K562 (cell line): ENCODE data around the gene FNDC1. TPM values are rescaled to one million over a fixed set of nuclear protein-coding genes. Genes with fewer than 3 reads are reported as not detected.

Source experiments
- ATAC-seq: fragments of 200-7000 bp; cut with Tn5 transposase; 3 replicates; pipeline ENCODE4 v1.9.1; 2020; ENCODE audit warnings: moderate library complexity
- BruUV-seq: library from RNA; stranded (reverse); fragments of 400-500 nt; replicated peaks from 2 replicates; lab custom pipeline; 2021; lab: Mats Ljungman, UMichigan
- CTCF ChIA-PET: fragments of 300-600 bp; formaldehyde crosslinking; extraction: SDS; loops from one replicate; lab custom pipeline; 2021; ENCODE audit warnings: low intra/inter-chr PET ratio; lab: Yijun Ruan, JAX
- POLR2A ChIA-PET: fragments of 300-600, 350-650 bp; sonication (Branson Sonifier 250); formaldehyde crosslinking; extraction: SDS; loops from one replicate; lab custom pipeline; 2021; ENCODE audit warnings: antibody characterized with exemption, inconsistent platforms; lab: Yijun Ruan, JAX
- DNase-seq, 4 experiments: peaks; one replicate each; pipeline versions ENCODE4 v3.0.0 to v3.0.0-alpha.2; 2011 to 2018; ENCODE audit warnings: low spot score in 3 of 4, mixed read lengths in 3 of 4; ENCODE audit errors: extremely low read depth in 1 of 4
- FAIRE-seq: peaks from 2 replicates; lab custom pipeline; 2011; peaks lifted over from hg19 to GRCh38; lab: Jason Lieb, UNC
- H2AFZ ChIP-seq: 2 replicates; pipeline ENCODE4 v1.6.0; 2011; ENCODE audit warnings: low read depth, low read length, control low read depth, inconsistent platforms
- H3K27ac ChIP-seq: fragments of 200-600 bp; 3 replicates; pipeline ENCODE4 v1.8.0; 2011; ENCODE audit warnings: low read depth, mild to moderate bottlenecking, control low read depth, inconsistent platforms, low read length, moderate library complexity, mixed read lengths; ENCODE audit errors: extremely low read depth
- H3K27me3 ChIP-seq, 2 experiments: fragments of 300-600 bp in 1 of 2; 2 replicates in 1 of 2; 3 replicates in 1 of 2; pipeline versions ENCODE4 v1.6.0 to v1.8.0; 2011; ENCODE audit warnings: inconsistent platforms in 2 of 2, low read length in 2 of 2, mild to moderate bottlenecking in 1 of 2, mixed read lengths in 1 of 2, moderate library complexity in 1 of 2; ENCODE audit not compliant: control insufficient read depth in 2 of 2, insufficient read depth in 2 of 2
- H3K36me3 ChIP-seq: fragments of 300-600 bp; 3 replicates; pipeline ENCODE4 v1.8.0; 2011; ENCODE audit warnings: mild to moderate bottlenecking, low read length, inconsistent platforms; ENCODE audit not compliant: control insufficient read depth, insufficient read depth
- H3K4me1 ChIP-seq, 2 experiments: fragments of 200-600 bp in 1 of 2; replicated peaks in 1 of 2; 2 replicates in 1 of 2; 3 replicates in 1 of 2; pipeline versions ENCODE4 v1.5.1 to v1.8.0; 2011; ENCODE audit warnings: inconsistent platforms in 2 of 2, low read length in 2 of 2, mild to moderate bottlenecking in 1 of 2, mixed read lengths in 1 of 2, moderate library complexity in 1 of 2; ENCODE audit not compliant: control insufficient read depth in 2 of 2, insufficient read depth in 2 of 2
- H3K4me2 ChIP-seq: 2 replicates; pipeline ENCODE4 v1.6.1; 2011; ENCODE audit warnings: low read length, control low read depth, inconsistent platforms, mixed read lengths; ENCODE audit not compliant: insufficient read depth
- H3K4me3 ChIP-seq: fragments of 200-600 bp; sonication (generic), shearing (Covaris generic); 2 replicates; pipeline ENCODE4 v1.5.1; 2016; ENCODE audit warnings: control low read depth, inconsistent platforms
- H3K79me2 ChIP-seq: fragments of 200-600 bp; 3 replicates; pipeline ENCODE4 v1.8.0; 2011; ENCODE audit warnings: low read length, inconsistent platforms; ENCODE audit not compliant: control insufficient read depth, insufficient read depth
- H3K9ac ChIP-seq, 2 experiments: 2 replicates each; pipeline versions ENCODE4 v1.6.0 to v1.6.1; 2011; ENCODE audit warnings: low read depth in 2 of 2, low read length in 2 of 2, control low read depth in 1 of 2, inconsistent platforms in 1 of 2, mild to moderate bottlenecking in 1 of 2, mixed read lengths in 1 of 2; ENCODE audit not compliant: insufficient read depth in 1 of 2
- H3K9me1 ChIP-seq: one replicate; pipeline ENCODE4 v1.6.0; 2011; ENCODE audit warnings: inconsistent platforms, mild to moderate bottlenecking, low read length, moderate library complexity; ENCODE audit not compliant: control insufficient read depth, insufficient read depth
- H3K9me3 ChIP-seq: replicated peaks from 2 replicates; pipeline ENCODE4 v1.5.1; 2011; ENCODE audit warnings: low read depth, low read length, inconsistent platforms; ENCODE audit not compliant: control insufficient read depth, insufficient read depth
- H4K20me1 ChIP-seq: replicated peaks from 2 replicates; pipeline ENCODE4 v1.6.1; 2011; ENCODE audit warnings: low read length, inconsistent platforms, mixed read lengths; ENCODE audit not compliant: control insufficient read depth, insufficient read depth
- EGR1 ChIP-seq: fragments of 450-650 bp; conservative IDR thresholded peaks from 2 replicates; pipeline ENCODE4 v1.6.1; 2017; ENCODE audit warnings: mild to moderate bottlenecking
- EHMT2 ChIP-seq: fragments of 450-650 bp; IDR thresholded peaks from 2 replicates; pipeline ENCODE4 v1.6.1; 2018; ENCODE audit warnings: antibody characterized with exemption
- ETS2 ChIP-seq: IDR thresholded peaks from 2 replicates; pipeline ENCODE4 v1.6.1; 2016; ENCODE audit warnings: borderline replicate concordance, missing genetic modification characterization, mild to moderate bottlenecking, moderate library complexity, missing compliant biosample characterization; ENCODE audit not compliant: poor library complexity, severe bottlenecking
- FOXJ2 ChIP-seq: fragments of 200-800 bp; sonication (Bioruptor generic); IDR thresholded peaks from 2 replicates; pipeline ENCODE4 v1.6.1; 2016; ENCODE audit warnings: missing genetic modification characterization, missing compliant biosample characterization
- MTA2 ChIP-seq: fragments of 450-650 bp; IDR thresholded peaks from 2 replicates; pipeline ENCODE4 v1.6.1; 2016; ENCODE audit warnings: low read depth
- NCOA2 ChIP-seq, 2 experiments: fragments of 450-650 bp; IDR thresholded peaks; 2 replicates each; pipeline ENCODE4 v1.6.1; 2018; ENCODE audit warnings: mild to moderate bottlenecking in 2 of 2, moderate library complexity in 1 of 2; ENCODE audit not compliant: partially characterized antibody in 2 of 2
- NONO ChIP-seq, 2 experiments: fragments of 200-400 bp in 1 of 2; fragments of 450-650 bp in 1 of 2; formaldehyde crosslinking in 1 of 2; IDR thresholded peaks; 2 replicates each; pipeline ENCODE4 v1.6.1; 2017; ENCODE audit warnings: low read depth in 2 of 2, mild to moderate bottlenecking in 2 of 2, moderate library complexity in 2 of 2, low read length in 1 of 2
- SREBF1 ChIP-seq: fragments of 150-350 bp; IDR thresholded peaks from 2 replicates; pipeline ENCODE4 v1.6.1; 2014; ENCODE audit warnings: antibody characterized with exemption, low read depth, low read length, borderline replicate concordance
- ZNF239 ChIP-seq: fragments of 250-450 bp; sonication (Bioruptor Pico); IDR thresholded peaks from 2 replicates; pipeline ENCODE4 v1.4.0; 2020; ENCODE audit warnings: mild to moderate bottlenecking
- WGBS: fragments of 100-300 bp; shearing (Covaris generic); methylation state at CpG from one replicate; pipeline ENCODE4 v1.1.6; 2016; ENCODE audit warnings: low coverage, mixed read lengths; ENCODE audit not compliant: insufficient coverage; ENCODE audit errors: missing lambda C conversion rate; 5-methylcytosine and 5-hydroxymethylcytosine counted together
- in situ Hi-C: fragments of 300-500 bp; cut with MboI; formaldehyde crosslinking; loops from 4 replicates; pipeline ENCODE4 v1.15.0; 2018; ENCODE audit warnings: inconsistent platforms, mixed read lengths
- intact Hi-C: fragments of 100-400 bp; cut with micrococcal nuclease; formaldehyde crosslinking; loops from 2 replicates; pipeline ENCODE4 v1.14.2; 2022
- polyA plus RNA-seq, 8 experiments: library from polyadenylated mRNA; depleted of rRNA in 4 of 8; stranded (reverse) in 5 of 8; unstranded in 3 of 8; fragments of >200 nt; fragmentation: Nextera tagmentation in 2 of 8; fragmentation: Illumina TruSeq in 1 of 8; extraction: Ambion mirVana in 2 of 8; extraction: Trizol in 1 of 8; gene quantifications; 2 replicates each; pipeline versions ENCODE4 v1.2.1 to v1.2.3, GENCODE V29; 2011 to 2014; ENCODE audit warnings: inconsistent platforms in 1 of 8, missing spikeins in 1 of 8
- total RNA-seq, 7 experiments: library from RNA; depleted of rRNA in 6 of 7; stranded (reverse); fragments of >200 nt in 6 of 7; fragmentation: Illumina TruSeq in 2 of 7; extraction: Trizol in 2 of 7; gene quantifications; 2 replicates each; pipeline versions ENCODE4 v1.2.1 to v1.2.3, GENCODE V29; 2011 to 2021; ENCODE audit warnings: low replicate concordance in 1 of 7

FNDC1 gene
- total and polyA plus RNA-seq, 9 of the 15 experiments (the other 6 are each of a cell fraction or from before 2014, with no cell fraction given) = not detected

DNA sequence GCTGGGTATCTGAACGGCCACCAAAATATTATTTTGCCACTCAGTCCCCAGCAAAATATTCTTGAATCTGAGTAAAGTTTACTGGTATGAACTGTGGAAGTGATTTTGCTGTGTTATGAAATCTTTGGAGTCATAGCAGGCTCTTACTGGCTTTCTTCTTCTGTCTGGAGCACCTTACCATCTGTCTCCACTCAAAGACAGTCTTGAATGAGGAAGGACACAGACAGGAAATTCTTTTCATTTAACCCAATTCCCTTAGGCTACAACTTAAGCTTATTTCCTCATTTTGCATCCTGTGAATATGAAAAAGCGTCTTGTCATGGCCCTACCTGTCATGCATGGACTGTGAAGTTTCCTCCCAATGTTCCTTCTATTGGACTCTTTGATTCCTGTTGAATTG lies 24.7 kb downstream of the FNDC1 start:
- no peaks in the 10 kb centered on the region for H3K4me1 ChIP-seq
- ATAC-seq (no peak), DNase-seq (no peak), FAIRE-seq (no peak)
- no peak overlapping the region for H3K4me3 ChIP-seq
- no peaks in the 10 kb centered on the region for H4K20me1 ChIP-seq
- H3K27me3 ChIP-seq = peaks cover 8 to 19% of the 10 kb centered on the region in 2 experiments; a peak in 4 of 5 replicates
- no peak overlapping the region for H3K27ac ChIP-seq
- intact Hi-C loops (no loop called here), in situ Hi-C loops (no loop called here)
- no peaks in the 10 kb centered on the region for H3K79me2 ChIP-seq
- no peaks in the 10 kb centered on the region for H3K9me1 ChIP-seq
- BruUV-seq = no TSS peak
- POLR2A ChIA-PET = interaction anchor here (1.1 kb wide), 1 partner anchor 40 kb away, joined by 4 read pairs; no protein-coding TSS in a partner anchor
- no peak overlapping the region for H3K9ac ChIP-seq
- TF ChIP-seq NONO (IDR thresholded peaks at IDR 0.05; ENCODE audit: low read depth in 2 of 2, low read length in 1 of 2) (no peak), MTA2 (no peak), ZNF239 (no peak), EHMT2 (no peak), EGR1 (no peak), NCOA2 (IDR thresholded peaks at IDR 0.05; ENCODE audit: partially characterized antibody in 2 of 2) (no peak), ETS2 (tag) (no peak), SREBF1 (no peak), FOXJ2 (no peak)
- no peak overlapping the region for H2AFZ ChIP-seq
- no peaks in the 10 kb centered on the region for H3K9me3 ChIP-seq
- CTCF ChIA-PET = no interaction called here
- no peak overlapping the region for H3K4me2 ChIP-seq
- no peaks in the 10 kb centered on the region for H3K36me3 ChIP-seq
- 0% methylated on average over 2 of the region's 2 CpGs for WGBS
